ENCODE measurements around the gene LACRT. TPM values are rescaled to one million over a fixed set of nuclear protein-coding genes. Genes with fewer than 3 reads are reported as not detected.

LACRT gene
- total and polyA plus RNA-seq, 5 donors = not detected

GRCh38 chr12:54586620-54587019, 48.1 kb downstream of the LACRT start:
- ATAC-seq (no peak), DNase-seq (no peak)
- Histone ChIP-seq H3K27me3 (ENCODE audit: control insufficient read depth, insufficient read depth) (no peaks in the 10 kb centered on the region), H3K4me3 (ENCODE audit: low read length) (no peak overlapping the region), H3K4me1 (ENCODE audit: control insufficient read depth, insufficient read depth, low read length) (no peaks in the 10 kb centered on the region), H3K9me3 (ENCODE audit: control insufficient read depth, low read length) (no peaks in the 10 kb centered on the region), H3K27ac (ENCODE audit: low read length) (no peak overlapping the region)
- intact Hi-C loops (cut with DNase I) = no loop called here
- WGBS = 76% methylated on average over 2 of the region's 2 CpGs

DNA sequence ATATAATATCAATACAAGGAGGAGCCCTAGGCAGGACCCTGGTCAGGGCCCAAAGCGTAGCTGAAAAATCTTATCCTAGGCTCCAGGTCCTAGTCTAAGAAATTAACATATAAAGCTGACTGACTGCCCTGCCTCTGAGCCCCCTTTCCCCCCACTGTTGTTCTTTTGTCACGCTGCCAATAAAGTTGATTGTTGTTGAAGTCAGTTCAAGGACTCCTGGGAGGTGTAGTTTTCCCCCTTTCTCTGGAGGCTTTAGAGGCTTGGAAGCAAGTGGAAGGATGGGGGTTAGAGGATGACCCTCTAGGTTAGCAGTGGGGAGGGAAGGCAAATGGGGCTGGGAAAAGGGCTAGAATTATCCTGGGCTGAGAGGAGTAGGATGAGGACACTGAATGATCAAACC, 49.5 kb downstream of the LACRT start:
- Histone ChIP-seq H3K27ac (ENCODE audit: low read length) (no peak overlapping the region), H3K4me1 (ENCODE audit: control insufficient read depth, insufficient read depth, low read length) (no peaks in the 10 kb centered on the region), H3K4me3 (ENCODE audit: low read length) (no peak overlapping the region), H3K9me3 (ENCODE audit: control insufficient read depth, low read length) (no peaks in the 10 kb centered on the region), H3K27me3 (ENCODE audit: control insufficient read depth, insufficient read depth) (no peaks in the 10 kb centered on the region)
- WGBS = 75% methylated on average over 2 of the region's 2 CpGs
- ATAC-seq (no peak), DNase-seq (no peak)
- intact Hi-C loops (cut with DNase I) = no loop called here

DNA sequence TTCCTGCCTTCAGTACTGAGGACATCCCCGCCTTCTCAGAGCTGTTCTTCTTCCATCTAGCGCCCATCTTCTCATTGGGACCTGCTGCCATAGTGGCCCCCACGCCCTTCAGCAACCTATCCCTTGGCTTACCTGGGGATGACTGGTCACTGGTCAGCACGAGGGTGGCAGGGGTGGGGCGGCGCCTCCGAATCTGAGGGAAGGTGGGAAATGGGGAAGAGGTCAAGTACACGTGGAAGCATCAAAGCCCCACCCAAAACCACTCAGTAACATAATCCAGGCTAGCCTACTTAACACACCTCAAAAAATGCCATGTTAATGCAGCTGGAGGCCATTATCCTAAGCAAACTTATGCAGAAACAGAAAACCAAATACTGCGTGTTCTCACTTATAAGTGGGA, 50.6 kb downstream of the LACRT start:
- intact Hi-C loops (cut with DNase I) = no loop called here
- no peak overlapping the region for H3K4me3 ChIP-seq (ENCODE audit: low read length)
- no peaks in the 10 kb centered on the region for H3K4me1 ChIP-seq (ENCODE audit: control insufficient read depth, insufficient read depth, low read length)
- no peaks in the 10 kb centered on the region for H3K9me3 ChIP-seq (ENCODE audit: control insufficient read depth, low read length)
- 70% methylated on average over 9 of the region's 9 CpGs for WGBS
- ATAC-seq = no peak
- H3K27me3 ChIP-seq (ENCODE audit: control insufficient read depth, insufficient read depth) = no peaks in the 10 kb centered on the region
- DNase-seq = no peak
- no peak overlapping the region for H3K27ac ChIP-seq (ENCODE audit: low read length)

GRCh38 chr12:54583726-54584125, 51.0 kb downstream of the LACRT start:
- Histone ChIP-seq H3K9me3 (ENCODE audit: control insufficient read depth, low read length) (no peaks in the 10 kb centered on the region), H3K4me3 (ENCODE audit: low read length) (no peak overlapping the region), H3K4me1 (ENCODE audit: control insufficient read depth, insufficient read depth, low read length) (no peaks in the 10 kb centered on the region), H3K27me3 (ENCODE audit: control insufficient read depth, insufficient read depth) (no peaks in the 10 kb centered on the region), H3K27ac (ENCODE audit: low read length) (no peak overlapping the region)
- 53% methylated on average over 4 of the region's 4 CpGs for WGBS
- intact Hi-C loops (cut with DNase I) = no loop called here
- ATAC-seq = no peak
- no peak for DNase-seq

DNA sequence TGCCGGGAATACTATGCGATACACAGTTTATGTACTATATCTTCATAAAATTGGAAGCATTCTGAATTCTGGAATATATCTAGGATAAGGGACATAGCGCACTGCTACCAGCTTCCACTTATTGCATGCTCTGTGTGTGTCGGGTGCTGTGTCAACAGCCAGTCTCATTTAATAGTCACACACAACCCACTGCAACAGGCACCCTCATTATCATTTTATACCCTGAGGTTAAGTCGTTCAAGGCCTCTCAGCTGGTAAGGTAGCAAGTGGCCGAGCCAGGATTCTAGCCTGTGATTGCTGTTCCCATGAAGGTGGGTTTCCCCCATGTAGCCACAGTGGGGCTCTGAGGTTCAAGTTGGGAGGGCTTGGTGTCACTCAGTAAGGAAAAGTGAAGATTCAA, 53.3 kb downstream of the LACRT start:
- no peaks in the 10 kb centered on the region for H3K4me1 ChIP-seq (ENCODE audit: control insufficient read depth, insufficient read depth, low read length)
- H3K27ac ChIP-seq (ENCODE audit: low read length) = no peak overlapping the region
- intact Hi-C loops (cut with DNase I) = no loop called here
- ATAC-seq (no peak), DNase-seq (no peak)
- no peaks in the 10 kb centered on the region for H3K9me3 ChIP-seq (ENCODE audit: control insufficient read depth, low read length)
- no peaks in the 10 kb centered on the region for H3K27me3 ChIP-seq (ENCODE audit: control insufficient read depth, insufficient read depth)
- no peak overlapping the region for H3K4me3 ChIP-seq (ENCODE audit: low read length)
- 84% methylated on average over 6 of the region's 6 CpGs for WGBS

Other genes with a start within 250 kb of the LACRT start
- gene ITGA5, start 215.6 kb downstream of the LACRT start, total RNA-seq = 100 to 1,000 TPM in 1 of 4 donors, 10 to 100 TPM in 3; 57.0 to 141 (median 60.2) TPM
- 49.3 TPM for gene ITGA5, start 215.6 kb downstream of the LACRT start, polyA plus RNA-seq
- gene GTSF1, start 161.3 kb downstream of the LACRT start, total RNA-seq = under 1 TPM in 1 of 4 donors, not detected in 3; 0.79 TPM
- not detected for gene GTSF1, start 161.3 kb downstream of the LACRT start, polyA plus RNA-seq
- gene NCKAP1L, start 137.1 kb downstream of the LACRT start, total RNA-seq = 10 to 100 TPM in 2 of 4 donors, 1 to 10 TPM in 2; 7.0 to 13.0 (median 10.3) TPM
- gene NCKAP1L, start 137.1 kb downstream of the LACRT start, polyA plus RNA-seq = 1.1 TPM
- gene PDE1B, start 85.3 kb downstream of the LACRT start, total RNA-seq = 1 to 10 TPM; 1.0 to 3.1 (median 1.6) TPM
- 2.6 TPM for gene PDE1B, start 85.3 kb downstream of the LACRT start, polyA plus RNA-seq
- gene PPP1R1A, start 46.2 kb downstream of the LACRT start, total RNA-seq = 100 to 1,000 TPM; 122 to 190 (median 161) TPM
- gene PPP1R1A, start 46.2 kb downstream of the LACRT start, polyA plus RNA-seq = 210 TPM
- gene DCD, start 13.5 kb upstream of the LACRT start, total RNA-seq = not detected
- not detected for gene DCD, start 13.5 kb upstream of the LACRT start, polyA plus RNA-seq
- 1 to 10 TPM in 1 of 4 donors, not detected in 3; 1.1 TPM for gene MUCL1, start 219.6 kb upstream of the LACRT start, total RNA-seq
- gene MUCL1, start 219.6 kb upstream of the LACRT start, polyA plus RNA-seq = 1.5 TPM